ENCODE data around the gene S100A5.

DNA sequence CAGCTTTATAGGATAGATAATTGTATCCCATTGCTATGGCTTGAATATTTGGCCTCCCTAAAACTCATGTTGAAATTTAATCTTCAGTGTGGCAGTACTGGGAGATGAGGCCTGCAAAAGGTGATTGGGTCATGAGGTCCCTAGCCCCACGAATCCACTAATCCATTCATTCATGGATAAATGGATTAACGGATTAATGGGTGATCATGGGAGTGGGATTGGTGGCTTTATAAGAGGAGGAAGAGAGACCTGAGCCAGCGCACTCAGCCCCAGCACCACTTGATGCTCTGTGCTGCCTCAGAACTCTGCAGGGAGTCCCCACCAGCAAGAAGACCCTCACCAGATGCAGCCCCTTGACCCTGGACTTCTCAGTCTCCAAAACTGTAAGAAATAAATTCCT lies 37.0 kb downstream of the S100A5 start:
- TF ChIP-seq, protein P1, sequence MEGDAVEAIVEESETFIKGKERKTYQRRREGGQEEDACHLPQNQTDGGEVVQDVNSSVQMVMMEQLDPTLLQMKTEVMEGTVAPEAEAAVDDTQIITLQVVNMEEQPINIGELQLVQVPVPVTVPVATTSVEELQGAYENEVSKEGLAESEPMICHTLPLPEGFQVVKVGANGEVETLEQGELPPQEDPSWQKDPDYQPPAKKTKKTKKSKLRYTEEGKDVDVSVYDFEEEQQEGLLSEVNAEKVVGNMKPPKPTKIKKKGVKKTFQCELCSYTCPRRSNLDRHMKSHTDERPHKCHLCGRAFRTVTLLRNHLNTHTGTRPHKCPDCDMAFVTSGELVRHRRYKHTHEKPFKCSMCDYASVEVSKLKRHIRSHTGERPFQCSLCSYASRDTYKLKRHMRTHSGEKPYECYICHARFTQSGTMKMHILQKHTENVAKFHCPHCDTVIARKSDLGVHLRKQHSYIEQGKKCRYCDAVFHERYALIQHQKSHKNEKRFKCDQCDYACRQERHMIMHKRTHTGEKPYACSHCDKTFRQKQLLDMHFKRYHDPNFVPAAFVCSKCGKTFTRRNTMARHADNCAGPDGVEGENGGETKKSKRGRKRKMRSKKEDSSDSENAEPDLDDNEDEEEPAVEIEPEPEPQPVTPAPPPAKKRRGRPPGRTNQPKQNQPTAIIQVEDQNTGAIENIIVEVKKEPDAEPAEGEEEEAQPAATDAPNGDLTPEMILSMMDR (IDR thresholded peaks at IDR 0.05; ENCODE audit: low read depth, low read length, poor library complexity, severe bottlenecking) = no peak
- no peak for TF ChIP-seq EZH2phosphoT487 (IDR thresholded peaks at IDR 0.05; ENCODE audit: borderline replicate concordance, low read length)

Measured in DOHH2 (cell line).